Measurements from ENCODE around the gene NR3C1.
"Not testable (repeated sequence)": the region's sequence is repeated elsewhere in the genome, so short reads cannot be mapped to it uniquely, and the experiment has no call there.

NR3C1 gene

GRCh38 chr5:143328589-143329220 is 74.8 kb downstream of the NR3C1 start:
- no peak for DNase-seq

- not testable (repeated sequence) for DNase-seq
These were observed 78.4 kb downstream of the NR3C1 start for GRCh38 chr5:143325086-143325485.

GRCh38 chr5:143322931-143323630 is 80.4 kb downstream of the NR3C1 start:
- not testable (repeated sequence) for DNase-seq

GRCh38 chr5:143322176-143322575 is 81.3 kb downstream of the NR3C1 start:
- DNase-seq, result no peak

GRCh38 chr5:143319437-143320227 is 83.9 kb downstream of the NR3C1 start:
- no peak for DNase-seq

- DNase-seq, result no peak
These were observed 84.7 kb downstream of the NR3C1 start for GRCh38 chr5:143318833-143319232.

- no peak for DNase-seq
These were observed 85.2 kb downstream of the NR3C1 start for GRCh38 chr5:143318270-143318669.

GRCh38 chr5:143316844-143317631 is 86.4 kb downstream of the NR3C1 start:
- DNase-seq, result no peak

- DNase-seq, result no peak
These were observed 87.1 kb downstream of the NR3C1 start for GRCh38 chr5:143316337-143316736.

- no peak for DNase-seq
These were observed 87.6 kb downstream of the NR3C1 start for GRCh38 chr5:143315929-143316328.

GRCh38 chr5:143315214-143315613 is 88.3 kb downstream of the NR3C1 start:
- no peak for DNase-seq

- DNase-seq, result no peak
These were observed 88.8 kb downstream of the NR3C1 start for GRCh38 chr5:143314659-143315058.

GRCh38 chr5:143314099-143314498 is 89.4 kb downstream of the NR3C1 start:
- no peak for DNase-seq

GRCh38 chr5:143313298-143313852 is 90.1 kb downstream of the NR3C1 start:
- no peak for DNase-seq

GRCh38 chr5:143312822-143313221 is 90.7 kb downstream of the NR3C1 start:
- DNase-seq, result no peak

- no peak for DNase-seq
These were observed 91.5 kb downstream of the NR3C1 start for GRCh38 chr5:143311955-143312354.

- DNase-seq, result no peak
These were observed 92.1 kb downstream of the NR3C1 start for GRCh38 chr5:143311428-143311827.

- no peak for DNase-seq
These were observed 93.6 kb downstream of the NR3C1 start for GRCh38 chr5:143309661-143310431.

- no peak for DNase-seq
These were observed 94.8 kb downstream of the NR3C1 start for GRCh38 chr5:143308731-143309130.

GRCh38 chr5:143306040-143306439 is 97.4 kb downstream of the NR3C1 start:
- no peak for DNase-seq

- no peak for DNase-seq
These were observed 98.5 kb downstream of the NR3C1 start for GRCh38 chr5:143304836-143305475.

Measured in NCI-H1436 (cell line).